Thyroid gland (tissue), 4 donors: ENCODE results near the gene MAFB.

ENCODE experiments used
- POLR2A ChIP-seq, 2 donors: fragments of 450-650 bp; IDR thresholded peaks; one replicate each; pipeline ENCODE4 v1.6.1; 2017; ENCODE audit warnings: antibody characterized with exemption in 2 of 2, mild to moderate bottlenecking in 2 of 2, moderate library complexity in 1 of 2
- TF ChIP-seq, protein P1 (sequence below), 6 experiments: fragments of 200-600 bp in 3 of 6; fragments of 450-650 bp in 3 of 6; sonication (generic) in 3 of 6; IDR thresholded peaks; one replicate each; pipeline ENCODE4 v1.5.1; 2016 to 2019; ENCODE audit warnings: antibody characterized with exemption in 6 of 6, mild to moderate bottlenecking in 2 of 6, inconsistent platforms in 1 of 6, moderate library complexity in 1 of 6

DNA sequence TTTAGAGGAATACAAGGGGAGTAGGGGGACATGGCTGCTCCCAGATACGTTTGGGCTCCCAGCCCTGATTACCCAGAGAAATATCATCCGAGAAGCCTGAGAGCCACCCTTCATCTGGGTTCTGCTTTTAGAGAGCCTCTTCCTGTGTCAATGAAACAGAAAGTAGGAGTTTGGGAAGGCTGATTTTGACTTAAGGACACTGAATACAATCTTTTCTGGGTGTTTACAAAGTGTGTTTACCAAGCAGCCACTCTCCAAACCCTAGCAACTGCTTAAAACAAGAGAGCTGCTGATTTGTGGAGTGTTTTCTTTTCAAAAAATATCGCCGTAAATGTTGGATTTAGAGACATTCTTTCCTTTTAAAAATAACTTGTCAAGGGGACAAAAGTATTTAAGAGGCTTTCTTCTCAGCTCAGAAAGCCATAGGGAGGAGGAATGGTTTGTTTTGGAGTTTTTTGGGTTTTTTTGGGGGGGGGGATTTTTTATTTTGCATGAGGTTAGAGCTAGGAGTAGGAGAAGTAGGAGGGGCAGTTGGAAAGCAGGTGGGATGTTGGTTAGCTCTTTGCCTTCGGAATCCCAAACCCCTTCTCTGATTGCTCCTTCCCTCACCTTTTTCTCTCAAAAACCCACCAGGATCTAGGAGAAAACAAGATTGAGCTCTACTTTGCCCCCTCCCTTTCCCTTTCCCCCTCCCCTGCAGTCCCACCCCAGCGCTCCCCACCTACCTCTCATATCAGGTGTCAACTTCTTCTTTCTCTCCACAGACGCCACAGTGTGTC is 12.4 kb downstream of the MAFB start:
- TF ChIP-seq, protein P1, sequence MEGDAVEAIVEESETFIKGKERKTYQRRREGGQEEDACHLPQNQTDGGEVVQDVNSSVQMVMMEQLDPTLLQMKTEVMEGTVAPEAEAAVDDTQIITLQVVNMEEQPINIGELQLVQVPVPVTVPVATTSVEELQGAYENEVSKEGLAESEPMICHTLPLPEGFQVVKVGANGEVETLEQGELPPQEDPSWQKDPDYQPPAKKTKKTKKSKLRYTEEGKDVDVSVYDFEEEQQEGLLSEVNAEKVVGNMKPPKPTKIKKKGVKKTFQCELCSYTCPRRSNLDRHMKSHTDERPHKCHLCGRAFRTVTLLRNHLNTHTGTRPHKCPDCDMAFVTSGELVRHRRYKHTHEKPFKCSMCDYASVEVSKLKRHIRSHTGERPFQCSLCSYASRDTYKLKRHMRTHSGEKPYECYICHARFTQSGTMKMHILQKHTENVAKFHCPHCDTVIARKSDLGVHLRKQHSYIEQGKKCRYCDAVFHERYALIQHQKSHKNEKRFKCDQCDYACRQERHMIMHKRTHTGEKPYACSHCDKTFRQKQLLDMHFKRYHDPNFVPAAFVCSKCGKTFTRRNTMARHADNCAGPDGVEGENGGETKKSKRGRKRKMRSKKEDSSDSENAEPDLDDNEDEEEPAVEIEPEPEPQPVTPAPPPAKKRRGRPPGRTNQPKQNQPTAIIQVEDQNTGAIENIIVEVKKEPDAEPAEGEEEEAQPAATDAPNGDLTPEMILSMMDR (IDR thresholded peaks at IDR 0.05), result no peak
- peak in 1 of 2 donors; percentile 72 for TF ChIP-seq POLR2A (IDR thresholded peaks at IDR 0.05)
